HG03469 (cell line): ENCODE data around the gene STXBP6.

ENCODE experiments used
- ATAC-seq: cut with Tn5 transposase; IDR thresholded peaks from one replicate; pipeline ENCODE4 v1.9.1; 2021; ENCODE audit warnings: mild to moderate bottlenecking, moderate library complexity, moderate number of reproducible peaks; ENCODE audit not compliant: unreplicated experiment

STXBP6 gene

DNA sequence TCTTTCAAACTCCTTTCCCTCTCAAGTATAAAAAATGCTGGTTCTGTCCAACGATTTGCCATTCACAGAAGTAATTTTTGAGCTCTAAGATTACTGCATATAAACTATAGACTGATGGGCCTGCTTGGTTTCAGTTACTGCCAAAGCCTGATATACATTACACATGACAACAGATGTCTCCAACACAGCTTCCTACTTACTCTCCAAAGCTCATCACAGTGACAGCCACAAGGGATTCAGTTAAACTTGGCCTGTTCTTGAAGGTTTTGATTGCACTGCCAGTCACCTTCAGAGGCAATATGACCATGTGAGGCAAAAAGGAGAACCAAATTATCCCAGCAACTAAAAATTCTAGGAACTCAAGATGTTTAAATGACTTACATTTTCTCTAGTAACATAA lies 30.1 kb downstream of the STXBP6 start:
- ATAC-seq, result no peak

DNA sequence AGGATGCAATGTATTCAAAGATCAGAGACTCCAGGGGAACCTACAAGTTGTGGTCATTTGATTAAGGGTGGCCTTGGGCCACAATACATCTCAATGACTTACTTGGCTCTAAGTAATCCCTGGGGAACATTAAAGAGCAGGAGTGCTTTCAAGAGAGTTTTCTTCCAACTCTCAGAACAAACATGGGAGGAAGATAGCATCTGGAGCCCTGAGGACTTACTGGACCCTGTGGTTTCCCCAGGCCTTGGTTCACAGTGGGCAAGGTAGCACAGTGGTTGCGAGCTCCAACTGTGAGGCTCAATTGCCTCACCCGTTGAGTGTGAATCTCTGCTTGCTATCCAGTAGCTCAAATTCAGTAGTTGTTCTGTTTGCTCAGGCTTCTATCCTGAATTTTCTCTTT lies 32.4 kb downstream of the STXBP6 start:
- ATAC-seq, result no peak

DNA sequence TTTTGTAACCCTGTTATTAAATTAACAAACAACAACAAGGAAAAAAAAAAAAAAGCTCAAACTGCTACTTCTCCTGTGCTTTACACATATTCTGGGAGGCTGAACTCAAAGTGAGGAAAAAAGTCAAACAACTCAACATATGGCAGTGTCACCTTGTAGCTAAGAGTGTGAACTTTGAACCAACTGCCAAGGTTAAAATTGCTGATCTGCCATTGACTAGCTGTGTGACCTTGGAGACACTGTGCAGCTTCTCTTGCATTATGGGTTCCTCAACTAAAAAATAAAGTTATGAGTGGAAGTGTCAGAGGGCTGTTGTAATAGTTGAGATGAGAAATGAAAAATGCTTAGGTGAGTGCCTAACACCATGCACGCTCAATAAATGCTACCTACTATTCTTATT lies 34.2 kb downstream of the STXBP6 start:
- ATAC-seq, result no peak

DNA sequence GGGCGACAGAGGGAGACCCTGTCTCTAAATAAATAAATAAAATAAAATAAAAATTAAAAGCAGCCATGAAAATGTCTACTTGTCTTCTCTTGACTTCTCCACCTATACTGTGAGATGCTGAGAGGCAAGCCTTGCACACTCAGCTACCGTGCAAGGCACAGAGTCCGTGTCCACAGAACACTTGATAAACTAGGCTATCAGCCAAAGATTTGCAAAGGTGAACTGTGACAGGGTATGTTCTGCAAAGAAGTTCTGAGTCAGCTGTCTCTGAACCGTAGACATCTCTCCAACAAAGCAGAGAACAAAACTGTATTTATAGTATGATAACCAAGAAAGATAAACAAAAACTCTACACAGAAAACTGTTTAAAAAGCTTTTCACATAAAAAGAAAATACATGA lies 35.5 kb downstream of the STXBP6 start:
- no peak for ATAC-seq

DNA sequence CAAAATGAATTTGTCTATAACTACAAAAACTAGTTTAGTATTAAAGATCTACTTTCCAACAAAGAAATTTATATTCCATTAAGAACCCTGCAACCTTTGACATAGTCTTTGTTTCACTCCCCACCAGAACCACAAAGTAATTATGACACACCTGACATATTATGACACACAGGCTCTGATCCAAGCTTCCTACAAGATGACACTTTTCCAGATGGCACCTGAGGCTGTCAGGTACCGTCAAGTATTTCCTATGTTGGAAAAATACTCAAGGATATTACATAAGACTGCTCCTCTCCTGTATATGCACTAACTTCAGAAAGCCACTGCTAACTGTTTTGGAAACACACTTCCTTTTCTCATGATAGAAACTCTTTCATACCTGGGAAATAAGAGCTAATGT lies 38.9 kb downstream of the STXBP6 start:
- ATAC-seq, result no peak

DNA sequence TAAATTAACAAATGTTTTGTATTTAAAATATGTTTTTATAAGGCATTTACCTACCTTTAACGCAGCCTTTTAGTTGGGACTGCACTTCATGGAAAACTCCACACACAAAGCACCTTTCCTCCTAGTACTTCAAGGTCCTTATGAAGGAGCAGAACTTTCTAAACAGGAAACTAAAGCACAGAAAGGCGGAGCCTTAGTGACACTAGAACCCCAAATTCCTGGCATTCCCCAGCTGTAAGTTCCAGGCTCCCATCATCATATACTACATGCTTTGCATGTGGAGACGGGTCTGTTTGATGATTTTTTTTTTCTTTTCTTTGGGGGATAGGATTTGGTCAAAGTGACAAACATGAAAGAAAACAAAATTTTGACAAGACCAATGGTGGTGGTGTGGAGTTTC lies 39.5 kb downstream of the STXBP6 start:
- ATAC-seq, result no peak

DNA sequence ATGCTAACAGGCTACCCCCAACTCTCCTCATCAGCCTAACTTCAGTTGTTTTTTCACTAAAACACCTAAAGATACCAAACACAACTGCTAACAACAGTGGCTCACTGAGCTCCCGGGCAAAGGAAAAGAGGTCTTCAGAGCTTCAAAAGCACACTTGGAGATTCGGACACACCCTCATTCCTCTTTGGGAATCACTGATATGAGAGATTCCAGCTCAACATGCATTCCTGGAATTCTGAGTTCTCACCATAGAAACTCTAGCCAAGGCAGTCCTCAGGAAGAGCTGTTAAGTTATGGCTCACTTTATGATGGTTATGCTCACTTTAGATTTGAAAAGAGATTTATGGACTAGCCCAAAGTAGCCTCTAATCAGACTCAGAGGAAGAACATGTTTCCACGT lies 40.1 kb downstream of the STXBP6 start:
- ATAC-seq, result no peak

DNA sequence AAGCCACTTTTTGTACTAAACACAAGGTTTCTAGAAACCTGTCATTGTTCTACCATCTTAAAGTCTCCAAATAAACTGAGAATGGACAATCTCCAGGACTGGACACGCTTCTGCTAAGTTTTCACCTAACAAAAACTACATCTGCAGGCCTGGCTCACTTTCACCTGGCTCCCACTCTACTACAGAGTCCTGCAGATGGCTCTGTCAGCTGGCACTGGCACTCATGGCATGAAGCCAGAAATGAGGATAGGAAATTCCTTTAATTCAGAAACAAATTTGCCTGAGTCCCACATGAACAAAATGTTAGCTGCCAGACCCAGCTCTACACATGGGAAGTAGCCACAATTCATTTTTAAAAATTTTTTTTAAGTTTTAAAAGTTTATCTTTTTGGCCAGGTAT lies 42.1 kb downstream of the STXBP6 start:
- ATAC-seq, result no peak

DNA sequence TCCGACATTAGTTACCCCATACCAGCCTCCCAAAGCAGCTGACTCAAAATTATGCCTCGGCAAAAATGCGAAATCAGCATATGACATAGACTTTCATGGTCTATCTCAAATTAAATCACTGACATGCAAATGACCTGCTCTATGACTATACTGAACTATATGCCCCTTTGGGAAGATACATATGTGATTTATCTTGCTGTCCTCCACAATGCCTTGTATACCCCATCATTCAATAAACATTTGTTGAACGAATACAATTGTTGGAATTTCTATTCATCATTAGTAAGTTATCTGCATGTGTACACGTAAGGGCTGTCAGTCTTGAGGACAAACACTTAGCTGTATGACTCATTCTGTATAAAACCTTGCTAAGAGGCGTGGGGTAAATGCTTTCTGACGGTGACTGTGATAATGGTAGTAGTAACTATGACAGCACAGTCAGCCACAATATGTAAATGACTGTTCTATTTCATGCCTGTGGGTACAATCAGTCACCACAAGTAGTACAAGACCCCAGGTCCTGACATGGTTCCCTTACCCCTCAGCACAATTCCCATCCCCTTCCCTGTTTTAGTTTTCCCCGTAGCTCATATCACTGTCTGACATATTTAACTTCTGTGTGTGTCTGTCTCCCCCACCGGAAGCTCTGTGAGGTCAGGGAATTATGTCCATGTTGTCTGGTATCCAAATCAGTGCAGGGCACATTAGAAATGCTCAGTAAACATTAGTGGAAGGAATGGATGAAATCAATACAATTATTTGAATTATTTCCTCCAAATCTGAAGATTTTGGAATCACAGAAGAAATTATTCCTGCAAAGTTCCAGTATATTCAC lies 42.8 kb downstream of the STXBP6 start:
- no peak for ATAC-seq

DNA sequence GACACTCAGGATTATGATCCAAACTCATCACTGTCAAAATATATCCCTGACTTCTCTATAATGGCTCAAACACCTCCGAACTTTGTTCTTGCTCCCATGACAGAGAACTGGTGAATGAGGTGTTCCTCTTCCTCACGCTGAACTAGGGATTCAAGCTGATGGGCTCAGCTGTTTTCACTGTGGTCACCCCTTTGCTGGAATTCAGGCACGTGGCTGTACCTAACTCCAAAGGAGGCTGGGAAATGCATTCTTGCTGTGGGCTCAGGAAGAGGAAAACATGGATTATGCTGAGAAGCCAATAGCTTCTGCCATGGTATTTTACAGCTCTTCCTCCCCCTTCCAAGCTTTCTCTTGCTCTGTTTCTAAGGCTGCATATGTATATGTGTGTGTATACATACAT lies 43.9 kb downstream of the STXBP6 start:
- no peak for ATAC-seq

DNA sequence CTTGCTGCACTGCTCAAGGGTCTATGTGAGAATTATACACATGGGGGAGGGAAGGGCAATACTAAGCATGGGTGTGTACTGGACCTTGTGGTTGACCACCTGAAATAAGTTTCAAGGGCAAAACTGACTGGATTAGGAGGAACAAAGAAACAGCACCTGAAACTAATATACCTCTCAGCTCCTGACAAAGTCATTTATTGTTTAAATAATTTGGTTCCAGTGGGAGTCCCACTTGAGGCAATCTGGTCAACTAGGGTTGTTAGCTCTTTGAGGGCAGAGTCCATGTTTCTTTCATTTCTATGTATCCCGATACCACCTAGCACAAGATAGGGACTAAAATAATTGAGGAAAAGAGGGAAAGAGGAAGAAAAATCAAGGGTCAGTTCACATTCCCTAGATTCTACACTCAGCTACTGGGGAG lies 45.5 kb downstream of the STXBP6 start:
- no peak for ATAC-seq

DNA sequence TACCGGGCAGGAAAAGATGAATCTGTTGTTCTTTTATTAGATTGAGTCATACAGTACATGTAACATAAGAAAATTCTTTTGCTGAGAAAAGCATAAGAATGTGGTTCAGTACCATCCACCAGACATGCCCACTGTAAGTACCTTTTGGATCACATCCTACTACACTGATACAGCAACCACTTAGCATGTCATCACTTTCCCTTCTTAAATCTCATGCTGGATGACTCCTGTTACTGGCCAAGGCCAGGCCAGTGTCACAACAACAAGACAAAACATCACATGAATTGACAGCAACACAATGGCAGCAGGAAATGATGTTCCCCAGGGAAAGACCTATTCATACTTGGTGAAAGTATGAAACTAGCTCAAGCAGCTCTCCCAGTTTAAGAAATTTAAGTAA lies 46.4 kb downstream of the STXBP6 start:
- no peak for ATAC-seq

DNA sequence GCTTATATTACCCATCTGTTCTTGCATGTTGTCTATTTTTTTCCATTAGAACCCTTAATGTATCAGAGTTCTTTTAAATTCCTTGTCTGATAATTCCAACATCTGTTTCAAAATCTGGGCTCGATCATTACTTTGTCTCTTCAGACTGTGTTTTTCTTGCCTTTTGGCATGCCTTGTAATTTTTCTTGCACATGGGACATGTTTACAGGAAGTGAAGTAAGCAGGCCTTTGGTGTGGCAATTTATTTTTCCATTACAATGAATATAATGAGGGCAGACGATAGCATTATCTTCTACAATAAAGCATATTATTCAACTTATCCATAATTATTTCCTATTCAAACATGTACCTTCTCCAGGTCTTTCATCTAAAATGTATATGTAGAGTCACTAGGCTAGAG lies 48.3 kb downstream of the STXBP6 start:
- no peak for ATAC-seq

DNA sequence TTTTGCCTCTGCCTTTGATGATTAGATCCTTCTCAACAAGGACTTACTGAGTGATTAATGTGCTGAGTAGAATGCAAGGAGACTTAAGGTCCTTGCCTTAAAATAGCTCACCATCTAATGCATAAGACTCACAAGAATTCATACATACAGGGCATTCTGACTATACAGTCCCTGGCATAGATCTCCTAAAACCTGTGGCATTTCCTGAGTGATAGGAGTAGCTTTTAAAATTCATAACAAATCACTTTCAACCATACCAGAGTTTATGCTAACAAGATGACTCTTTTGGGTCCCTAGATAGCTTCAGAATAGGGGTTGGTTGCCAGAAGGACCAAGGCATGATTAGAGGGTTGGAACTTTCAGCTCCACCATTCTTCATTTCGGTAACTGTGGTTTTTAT lies 48.8 kb downstream of the STXBP6 start:
- ATAC-seq, result no peak

DNA sequence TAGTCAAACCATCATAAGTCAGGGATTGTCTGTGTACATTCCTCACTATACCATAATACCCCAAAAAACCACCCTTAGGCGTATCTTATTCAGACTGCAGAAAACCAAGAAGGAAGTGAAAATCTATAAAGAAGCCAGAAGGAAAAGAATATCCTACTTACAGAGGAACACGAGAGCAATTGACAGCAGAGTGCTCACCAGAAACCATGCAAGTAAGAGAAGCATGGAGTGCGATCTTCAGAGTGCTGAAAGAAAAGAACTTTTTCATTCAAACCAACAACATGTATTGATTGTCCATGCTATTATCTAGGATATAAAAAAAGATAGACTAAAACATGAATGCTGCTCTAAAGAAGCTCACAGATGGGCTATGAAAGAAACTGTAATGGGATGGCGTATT lies 50.8 kb downstream of the STXBP6 start:
- ATAC-seq, result no peak

DNA sequence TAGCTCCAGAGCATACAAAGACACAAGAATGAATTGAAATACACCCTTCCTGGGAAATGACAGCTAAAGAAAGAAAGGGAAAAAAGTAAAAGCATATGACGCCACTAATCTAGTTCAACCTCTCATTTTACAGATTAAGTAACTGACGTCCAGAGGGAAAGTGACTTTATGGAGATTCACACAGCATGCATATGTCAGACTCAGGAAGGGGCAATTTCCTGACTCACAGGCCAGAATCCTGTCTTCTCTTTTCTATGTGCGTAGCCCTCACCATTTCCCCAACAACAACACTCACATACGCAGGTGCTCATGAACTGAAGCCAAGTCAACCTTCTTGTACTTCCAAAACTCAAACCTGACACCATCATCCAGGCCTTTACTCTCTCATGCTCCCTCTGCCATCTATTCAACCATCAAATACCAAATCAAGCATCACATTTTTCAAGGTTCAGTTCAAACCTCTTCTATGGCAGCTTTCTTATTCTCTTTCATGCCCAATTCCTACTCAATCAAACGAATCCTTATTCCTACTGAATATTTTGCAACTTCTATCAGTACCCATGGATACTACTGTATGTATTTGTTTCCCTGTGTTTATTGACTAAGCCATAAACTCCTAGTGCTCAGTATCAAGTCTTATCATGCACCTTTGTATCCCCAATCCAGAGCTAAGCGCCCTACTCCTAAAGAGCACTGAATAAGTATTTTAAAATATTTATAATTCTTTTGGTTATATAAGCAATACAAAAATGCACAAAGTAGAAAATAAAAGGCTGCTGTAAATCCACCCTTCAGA lies 52.8 kb downstream of the STXBP6 start:
- ATAC-seq, result no peak

DNA sequence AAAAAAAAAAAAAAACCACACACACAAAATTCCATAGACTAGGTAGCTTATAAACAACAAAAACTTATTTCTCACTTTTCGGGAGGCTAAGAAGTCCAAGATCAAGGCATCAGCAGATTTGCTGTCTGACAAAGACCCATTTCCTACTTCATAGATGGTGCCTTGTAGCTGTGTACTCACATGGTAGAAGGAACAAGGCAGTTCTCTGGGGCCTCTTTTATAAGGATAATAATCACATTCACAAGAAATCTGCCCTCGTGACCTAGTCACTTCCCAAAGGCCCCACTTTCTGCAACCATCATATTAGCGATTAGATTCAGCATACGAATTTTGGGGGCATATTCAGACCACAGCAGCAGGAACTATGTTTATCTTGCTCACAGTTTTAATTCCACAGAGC lies 54.9 kb downstream of the STXBP6 start:
- ATAC-seq, result no peak

DNA sequence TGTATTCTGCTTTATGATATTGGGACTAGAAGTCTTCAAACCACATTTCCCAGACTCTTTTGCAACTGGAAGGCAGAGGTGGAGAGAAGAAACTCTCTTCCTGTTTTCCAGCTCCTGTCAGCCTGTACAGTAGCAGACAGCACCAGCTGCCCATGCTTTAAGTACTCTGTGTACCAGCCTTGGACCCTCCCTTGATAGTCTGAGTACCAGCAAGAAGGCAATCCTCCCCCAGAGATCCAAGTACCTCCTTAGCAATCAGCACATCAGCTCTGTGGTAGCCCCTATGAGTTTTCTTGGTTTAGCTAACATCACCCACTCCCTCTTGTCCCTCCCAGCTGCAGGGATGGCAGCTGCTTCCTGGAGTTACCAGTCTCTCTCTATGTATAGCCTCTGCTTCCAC lies 56.3 kb downstream of the STXBP6 start:
- no peak for ATAC-seq

DNA sequence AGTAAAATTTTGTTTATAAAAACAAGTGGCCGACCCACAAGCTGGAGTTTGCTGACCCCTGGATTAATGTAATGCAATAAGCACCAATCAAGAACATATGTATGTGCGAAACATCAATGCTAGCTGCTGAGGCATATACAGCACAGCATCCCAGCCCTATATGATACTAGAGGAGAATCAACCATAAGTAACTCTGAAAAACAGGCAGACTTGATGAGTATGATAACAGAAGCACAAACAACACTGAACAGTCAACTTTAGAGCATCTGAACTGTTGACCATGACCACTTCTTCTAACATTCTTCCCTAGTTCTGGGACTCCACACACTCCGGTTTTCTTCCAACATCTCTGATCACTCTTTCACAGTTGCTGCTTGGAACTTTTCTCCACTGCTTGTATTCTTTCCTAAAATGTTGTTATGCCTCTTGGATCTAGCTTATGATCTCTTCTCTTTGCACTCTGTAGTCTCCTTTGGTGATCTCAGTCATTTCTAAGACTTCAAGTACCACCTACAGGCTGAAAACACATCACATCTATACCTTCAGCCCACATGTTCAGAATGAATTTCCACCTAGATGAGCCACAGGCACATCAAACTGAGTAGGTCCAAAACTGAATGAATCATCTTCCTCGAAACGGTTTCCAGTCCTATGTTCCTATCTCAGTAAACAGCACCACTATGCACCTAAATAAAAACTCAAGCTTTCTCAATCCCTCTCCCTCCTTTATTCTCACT lies 57.2 kb downstream of the STXBP6 start:
- ATAC-seq, result no peak

DNA sequence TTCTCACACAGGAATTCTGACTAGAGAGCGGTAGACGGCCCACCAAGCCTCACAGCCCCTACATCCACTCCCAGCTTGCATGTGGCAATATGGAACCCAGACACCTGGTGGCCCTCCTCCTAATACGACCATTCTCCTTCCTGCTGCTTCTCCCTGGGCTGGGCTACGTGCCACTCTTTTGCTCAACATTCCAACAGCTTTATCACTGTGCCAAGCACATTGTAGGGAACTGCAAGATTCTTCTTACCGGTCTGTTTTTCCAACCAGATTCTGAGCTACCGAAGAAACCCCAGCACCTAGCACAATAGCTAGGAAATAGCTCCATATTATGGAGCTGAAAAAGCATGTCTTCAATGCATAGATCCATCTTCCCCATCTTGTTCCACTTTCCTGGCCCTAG lies 58.1 kb downstream of the STXBP6 start:
- no peak for ATAC-seq

DNA sequence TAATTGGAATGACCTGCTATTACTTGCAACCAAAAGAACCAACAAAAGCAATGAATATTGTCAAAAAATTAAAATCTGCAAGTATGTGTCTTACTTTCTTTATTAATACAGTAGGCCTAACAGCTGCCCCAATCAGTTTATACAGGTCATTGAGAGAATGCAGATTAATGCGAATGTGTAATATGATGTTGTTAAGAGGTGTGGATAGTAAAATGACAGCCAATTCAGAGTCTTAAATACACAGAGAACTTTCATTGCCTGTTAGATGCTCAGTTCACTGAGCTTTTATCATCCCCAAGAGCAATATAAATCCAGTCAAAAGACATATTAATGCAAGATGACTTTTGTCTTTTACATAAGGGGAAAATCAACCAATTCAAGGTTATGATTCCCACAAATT lies 58.7 kb downstream of the STXBP6 start:
- ATAC-seq, result no peak

DNA sequence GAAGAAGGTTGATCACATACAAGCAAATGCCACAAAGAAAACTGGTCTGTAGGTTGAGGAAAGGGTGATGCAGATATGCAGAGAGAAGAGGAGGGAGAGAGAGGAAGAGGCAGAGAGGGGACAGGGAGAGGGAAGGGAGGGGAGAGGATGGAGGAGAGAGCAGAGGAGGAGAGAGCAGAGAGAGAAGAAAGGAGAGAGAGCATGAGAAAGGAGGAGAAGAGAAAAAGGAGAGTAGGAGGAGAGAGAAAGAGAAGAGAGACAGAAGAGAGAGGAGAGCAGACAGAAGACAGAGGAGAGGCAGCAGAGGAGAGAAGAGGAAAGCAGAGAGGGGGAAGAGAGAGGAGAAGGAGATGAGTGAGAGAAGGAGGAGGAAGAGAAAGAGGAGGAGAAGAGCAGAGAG lies 59.2 kb downstream of the STXBP6 start:
- ATAC-seq, result no peak
